Heart right ventricle (tissue), 16 donors: Measurements from ENCODE around the gene GID4. TPM values are rescaled to one million over a fixed set of nuclear protein-coding genes. Genes with fewer than 3 reads are reported as not detected.

Source experiments
- ATAC-seq, 8 donors: fragments of 200-7000 bp; cut with Tn5 transposase; one replicate each; pipeline ENCODE4 v1.9.1; 2020; ENCODE audit warnings: mild to moderate bottlenecking in 8 of 8, moderate library complexity in 8 of 8, moderate number of reproducible peaks in 1 of 8
- DNase-seq, 2 donors: peaks; one replicate each; pipeline ENCODE4 v3.0.0-alpha.2; 2020
- H3K27ac ChIP-seq, 10 donors: fragments of 200-600 bp; sonication (generic) in 2 of 10; one replicate each; pipeline versions ENCODE4 v1.5.0 to v1.8.0; 2020 to 2022; ENCODE audit warnings: mild to moderate bottlenecking in 3 of 10
- H3K27me3 ChIP-seq, 7 donors: fragments of 200-600 bp; one replicate each; pipeline ENCODE4 v1.8.0; 2021 to 2022; ENCODE audit warnings: mild to moderate bottlenecking in 2 of 7
- H3K36me3 ChIP-seq, 9 donors: fragments of 200-600 bp; sonication (generic) in 1 of 9; one replicate each; pipeline versions ENCODE4 v1.5.0 to v1.8.0; 2020 to 2022; ENCODE audit warnings: mild to moderate bottlenecking in 2 of 9
- H3K4me1 ChIP-seq, 9 donors: fragments of 200-600 bp; sonication (generic) in 1 of 9; one replicate each; pipeline versions ENCODE4 v1.5.0 to v1.8.0; 2020 to 2022; ENCODE audit warnings: mild to moderate bottlenecking in 4 of 9
- H3K4me3 ChIP-seq, 10 donors: fragments of 200-600 bp; sonication (generic) in 2 of 10; one replicate each; pipeline versions ENCODE4 v1.5.0 to v1.8.0; 2020 to 2022; ENCODE audit warnings: mild to moderate bottlenecking in 7 of 10, moderate library complexity in 2 of 10
- H3K9me3 ChIP-seq, 11 donors: fragments of 200-600 bp in 10 of 11; sonication (generic) in 2 of 11; one replicate each; pipeline versions ENCODE4 v1.5.0 to v1.8.0; 2013 to 2022; ENCODE audit warnings: mild to moderate bottlenecking in 2 of 11, control low read depth in 1 of 11, moderate library complexity in 1 of 11
- CTCF ChIP-seq, 9 donors: fragments of 200-600 bp; sonication (generic) in 2 of 9; IDR thresholded peaks; one replicate each; pipeline versions ENCODE4 v1.5.0 to v1.8.0; 2021 to 2022; ENCODE audit warnings: antibody characterized with exemption in 9 of 9, mild to moderate bottlenecking in 5 of 9, moderate library complexity in 1 of 9
- WGBS, 2 donors: extraction: QIAGEN DNeasy Blood & Tissue Kit; methylation state at CpG; one replicate each; pipeline ENCODE4 v1.1.7; 2013; ENCODE audit warnings: inconsistent platforms in 1 of 2; 5-methylcytosine and 5-hydroxymethylcytosine counted together
- intact Hi-C, 10 donors: fragments of 100-400 bp; cut with DNase I; formaldehyde crosslinking; loops; one replicate each; pipeline versions ENCODE4 v1.11.1 to v1.14.2; 2022
- polyA plus RNA-seq, 2 donors: library from polyadenylated mRNA; stranded (reverse); fragments of 200-250 nt; gene quantifications; one replicate each; pipeline ENCODE4 v1.2.3, GENCODE V29; 2013
- total RNA-seq, 10 donors: library from RNA; stranded (reverse); fragmentation: NEBNext Ultra II Directional in 3 of 10; extraction: Animal tissue kit (Norgen Biotek cat#: 25700) in 3 of 10; gene quantifications; one replicate each; pipeline versions ENCODE4 v1.2.1 to v1.2.4, GENCODE V29; 2021 to 2023
- donor health status: Arrhythmogenic right ventricular cardiomyopathy.
- donor health status: ischemic (EF 13 %, LVEDD 7.1; RV severe dilation, severe dysfunction).
- donor health status: healthy with polysubstance abuse.
- donor health status: DM: no; HTN: yes; CAD: no.
- donor health status: DM: no; HTN: no; CAD: no.
- donor health status: ischemic (EF 25% LVEDD 6.9; RV normal size, moderate dysfunction).
- donor health status: ischemic (EF 25% LVEDD 5.7; RV mildly dilated, moderate dysfunction).
- donor health status: healthy.
- donor health status: DM: yes; HTN: yes; CAD: no.
- donor health status: Ischemic cardiomyopathy.
- donor health status: ischemic (EF 35%, LVEDD 5.7; RV mildly dilated, moderate dysfunction).
- donor health status: nonischemic (EF 11% LVEDD 7.7; RV severe dilation, severe dysfunction).
- donor health status: DM: yes; HTN: yes; CAD: no.
- donor health status: PGD.
- donor health status: ischemic (EF 29% LVEDD 5.4; RV normal size, mild dysfunction).
- donor health status: nonischemic (EF 23%, LVEDD 6.1; RV moderate dilation, normal function).

Gene GID4
- total and polyA plus RNA-seq, 12 donors = 7.0 to 23.7 (median 17.1) TPM

- peak overlapping the region in 2 of 10 donors; percentile 85 to 87 for H3K27ac ChIP-seq
- no peaks in the 10 kb centered on the region for H3K9me3 ChIP-seq
- TF ChIP-seq CTCF (IDR thresholded peaks at IDR 0.05) = no peak
- peaks cover 4 to 36% (median 20%) of the 10 kb centered on the region in 9 donors for H3K4me1 ChIP-seq
- H3K27me3 ChIP-seq = no peaks in the 10 kb centered on the region
- intact Hi-C loops = no loop called here
- H3K36me3 ChIP-seq = peaks cover 0 to 57% (median 0%) of the 10 kb centered on the region in 9 donors
- DNase-seq (no peak), ATAC-seq (no peak)
- H3K4me3 ChIP-seq = no peak overlapping the region
- WGBS, 2 donors = 94 to 96% methylated on average over 12 of the region's 12 CpGs
Observed at GRCh38 chr17:18016426-18016825, 22.8 kb upstream of the GID4 start.

GRCh38 chr17:18017958-18018357 lies 21.2 kb upstream of the GID4 start:
- ATAC-seq (peak in 6 of 8 donors; percentile 18 to 64 (median 44)), DNase-seq (no peak)
- Histone ChIP-seq H3K4me1 (peaks cover 4 to 36% (median 20%) of the 10 kb centered on the region in 9 donors), H3K27ac (peak overlapping the region in 9 of 10 donors; percentile 52 to 90 (median 83)), H3K27me3 (no peaks in the 10 kb centered on the region), H3K36me3 (peaks cover 0 to 62% (median 0%) of the 10 kb centered on the region in 9 donors), H3K9me3 (no peaks in the 10 kb centered on the region), H3K4me3 (no peak overlapping the region)
- 35 to 43% methylated on average over 3 of the region's 3 CpGs for WGBS, 2 donors
- intact Hi-C loops = no loop called here
- no peak for TF ChIP-seq CTCF (IDR thresholded peaks at IDR 0.05)

- 86 to 88% methylated on average over 15 of the region's 15 CpGs for WGBS, 2 donors
- no peak for TF ChIP-seq CTCF (IDR thresholded peaks at IDR 0.05)
- peaks cover 0 to 62% (median 0%) of the 10 kb centered on the region in 9 donors for H3K36me3 ChIP-seq
- H3K27me3 ChIP-seq = no peaks in the 10 kb centered on the region
- intact Hi-C loops = no loop called here
- DNase-seq (no peak), ATAC-seq (peak in 6 of 8 donors; percentile 4 to 26 (median 14))
- H3K4me3 ChIP-seq = no peak overlapping the region
- H3K27ac ChIP-seq = peak overlapping the region in 7 of 10 donors; percentile 78 to 90 (median 85)
- no peaks in the 10 kb centered on the region for H3K9me3 ChIP-seq
- H3K4me1 ChIP-seq = peaks cover 4 to 36% (median 20%) of the 10 kb centered on the region in 9 donors
Observed at GRCh38 chr17:18018411-18018921, 20.7 kb upstream of the GID4 start.

GRCh38 chr17:18019838-18020154 lies 19.4 kb upstream of the GID4 start:
- ATAC-seq (no peak), DNase-seq (no peak)
- Histone ChIP-seq H3K4me1 (peaks cover 4 to 36% (median 20%) of the 10 kb centered on the region in 9 donors), H3K4me3 (no peak overlapping the region), H3K27me3 (no peaks in the 10 kb centered on the region), H3K27ac (peak overlapping the region in 1 of 10 donors; percentile 29), H3K36me3 (peaks cover 0 to 71% (median 0%) of the 10 kb centered on the region in 9 donors), H3K9me3 (no peaks in the 10 kb centered on the region)
- intact Hi-C loops = loop anchor here in 2 of 10 donors (10.0 kb wide), 2 partner anchors 45 to 125 kb away; partner anchors contain the start of genes DRC3 (in 1 of the 2) and TOM1L2 (in 1 of the 2)
- no peak for TF ChIP-seq CTCF (IDR thresholded peaks at IDR 0.05)
- WGBS, 2 donors = 65% methylated on average over 2 of the region's 2 CpGs
